Measurements from ENCODE around the gene LNPEP.

Gene LNPEP

GRCh38 chr5:97067296-97067850 lies 131.5 kb downstream of the LNPEP start:
- no peak for TF ChIP-seq Cebpa-rat (IDR thresholded peaks at IDR 0.05)
- Histone ChIP-seq H3K9ac (no peak overlapping the region), H3K36me3 (no peaks in the 10 kb centered on the region), H4K20me1 (no peaks in the 10 kb centered on the region), H3K4me2 (no peak overlapping the region), H3K27ac (no peak overlapping the region), H3K4me3 (no peak overlapping the region), H3K9me3 (no peaks in the 10 kb centered on the region), H3K27me3 (no peaks in the 10 kb centered on the region), H3K4me1 (no peaks in the 10 kb centered on the region)

GRCh38 chr5:97070234-97070633 lies 134.4 kb downstream of the LNPEP start:
- no peak for TF ChIP-seq Cebpa-rat (IDR thresholded peaks at IDR 0.05)
- Histone ChIP-seq H3K36me3 (no peaks in the 10 kb centered on the region), H3K4me2 (no peak overlapping the region), H3K4me1 (peaks cover 4% of the 10 kb centered on the region; the same call in 1 of the 2 replicates), H4K20me1 (no peaks in the 10 kb centered on the region), H3K27me3 (no peaks in the 10 kb centered on the region), H3K27ac (no peak overlapping the region), H3K9ac (no peak overlapping the region), H3K9me3 (no peaks in the 10 kb centered on the region), H3K4me3 (no peak overlapping the region)

GRCh38 chr5:97071101-97071500 lies 135.2 kb downstream of the LNPEP start:
- no peak overlapping the region for H3K27ac ChIP-seq
- H3K4me2 ChIP-seq, result no peak overlapping the region
- H3K36me3 ChIP-seq, result no peaks in the 10 kb centered on the region
- no peak overlapping the region for H3K9ac ChIP-seq
- H3K9me3 ChIP-seq, result no peaks in the 10 kb centered on the region
- H3K27me3 ChIP-seq, result no peaks in the 10 kb centered on the region
- no peak overlapping the region for H3K4me3 ChIP-seq
- H4K20me1 ChIP-seq, result no peaks in the 10 kb centered on the region
- H3K4me1 ChIP-seq, result peaks cover 4% of the 10 kb centered on the region; the same call in 1 of the 2 replicates
- no peak for TF ChIP-seq Cebpa-rat (IDR thresholded peaks at IDR 0.05)

GRCh38 chr5:97071993-97072392 lies 136.1 kb downstream of the LNPEP start:
- Histone ChIP-seq H3K27me3 (no peaks in the 10 kb centered on the region), H3K4me2 (no peak overlapping the region), H3K36me3 (no peaks in the 10 kb centered on the region), H3K9me3 (no peaks in the 10 kb centered on the region), H4K20me1 (no peaks in the 10 kb centered on the region), H3K27ac (no peak overlapping the region), H3K9ac (no peak overlapping the region), H3K4me1 (peaks cover 4% of the 10 kb centered on the region; the same call in 1 of the 2 replicates), H3K4me3 (no peak overlapping the region)
- TF ChIP-seq Cebpa-rat (IDR thresholded peaks at IDR 0.05), result no peak

- Histone ChIP-seq H3K36me3 (no peaks in the 10 kb centered on the region), H3K4me3 (no peak overlapping the region), H3K9me3 (no peaks in the 10 kb centered on the region), H3K27ac (no peak overlapping the region), H3K4me1 (peaks cover 4% of the 10 kb centered on the region; the same call in 1 of the 2 replicates), H3K4me2 (no peak overlapping the region), H3K9ac (no peak overlapping the region), H4K20me1 (no peaks in the 10 kb centered on the region), H3K27me3 (no peaks in the 10 kb centered on the region)
- TF ChIP-seq Cebpa-rat (IDR thresholded peaks at IDR 0.05), result no peak
These were observed 136.8 kb downstream of the LNPEP start for GRCh38 chr5:97072696-97073095.

GRCh38 chr5:97073420-97073819 lies 137.5 kb downstream of the LNPEP start:
- no peak overlapping the region for H3K27ac ChIP-seq
- no peaks in the 10 kb centered on the region for H3K27me3 ChIP-seq
- no peak overlapping the region for H3K9ac ChIP-seq
- no peaks in the 10 kb centered on the region for H3K36me3 ChIP-seq
- H3K9me3 ChIP-seq, result no peaks in the 10 kb centered on the region
- TF ChIP-seq Cebpa-rat (IDR thresholded peaks at IDR 0.05), result no peak
- no peaks in the 10 kb centered on the region for H4K20me1 ChIP-seq
- H3K4me2 ChIP-seq, result 0 out of 2 replicates have a peak overlapping the region, but pooled peaks have one; percentile 15
- peaks cover 4% of the 10 kb centered on the region; the same call in 1 of the 2 replicates for H3K4me1 ChIP-seq
- H3K4me3 ChIP-seq, result no peak overlapping the region

GRCh38 chr5:97074859-97075489 lies 139.1 kb downstream of the LNPEP start:
- peaks cover 11% of the 10 kb centered on the region; the same call in 1 of the 2 replicates for H3K4me1 ChIP-seq
- no peaks in the 10 kb centered on the region for H3K36me3 ChIP-seq
- no peaks in the 10 kb centered on the region for H3K9me3 ChIP-seq
- H3K27ac ChIP-seq, result no peak overlapping the region
- no peaks in the 10 kb centered on the region for H4K20me1 ChIP-seq
- no peak overlapping the region for H3K4me3 ChIP-seq
- no peak overlapping the region for H3K9ac ChIP-seq
- no peak overlapping the region for H3K4me2 ChIP-seq
- H3K27me3 ChIP-seq, result no peaks in the 10 kb centered on the region
- no peak for TF ChIP-seq Cebpa-rat (IDR thresholded peaks at IDR 0.05)

- Histone ChIP-seq H3K4me2 (no peak overlapping the region), H3K9ac (no peak overlapping the region), H4K20me1 (no peaks in the 10 kb centered on the region), H3K27ac (no peak overlapping the region), H3K9me3 (no peaks in the 10 kb centered on the region), H3K27me3 (no peaks in the 10 kb centered on the region), H3K4me1 (peaks cover 11% of the 10 kb centered on the region; the same call in 1 of the 2 replicates), H3K4me3 (no peak overlapping the region), H3K36me3 (no peaks in the 10 kb centered on the region)
- TF ChIP-seq Cebpa-rat (IDR thresholded peaks at IDR 0.05), result no peak
These were observed 139.8 kb downstream of the LNPEP start for GRCh38 chr5:97075649-97076048.

GRCh38 chr5:97076098-97076497 lies 140.2 kb downstream of the LNPEP start:
- no peaks in the 10 kb centered on the region for H3K27me3 ChIP-seq
- H3K4me3 ChIP-seq, result no peak overlapping the region
- no peak overlapping the region for H3K4me2 ChIP-seq
- peaks cover 11% of the 10 kb centered on the region; the same call in 1 of the 2 replicates for H3K4me1 ChIP-seq
- H3K36me3 ChIP-seq, result no peaks in the 10 kb centered on the region
- H3K9ac ChIP-seq, result no peak overlapping the region
- no peak overlapping the region for H3K27ac ChIP-seq
- TF ChIP-seq Cebpa-rat (IDR thresholded peaks at IDR 0.05), result no peak
- H4K20me1 ChIP-seq, result no peaks in the 10 kb centered on the region
- no peaks in the 10 kb centered on the region for H3K9me3 ChIP-seq

- Histone ChIP-seq H3K36me3 (no peaks in the 10 kb centered on the region), H4K20me1 (no peaks in the 10 kb centered on the region), H3K27me3 (no peaks in the 10 kb centered on the region), H3K4me3 (no peak overlapping the region), H3K4me2 (no peak overlapping the region), H3K9me3 (no peaks in the 10 kb centered on the region), H3K4me1 (peaks cover 21% of the 10 kb centered on the region), H3K9ac (no peak overlapping the region), H3K27ac (no peak overlapping the region)
- TF ChIP-seq Cebpa-rat (IDR thresholded peaks at IDR 0.05), result no peak
These were observed 141.4 kb downstream of the LNPEP start for GRCh38 chr5:97077246-97077645.

Data from BLaER1 (cell line).